ENCODE measurements around the gene MFSD6.

The MFSD6 gene

GRCh38 chr2:190440113-190440512 lies 32.0 kb downstream of the MFSD6 start:
- DNase-seq (ENCODE audit: low read depth in 2 of 2): no peak

DNA sequence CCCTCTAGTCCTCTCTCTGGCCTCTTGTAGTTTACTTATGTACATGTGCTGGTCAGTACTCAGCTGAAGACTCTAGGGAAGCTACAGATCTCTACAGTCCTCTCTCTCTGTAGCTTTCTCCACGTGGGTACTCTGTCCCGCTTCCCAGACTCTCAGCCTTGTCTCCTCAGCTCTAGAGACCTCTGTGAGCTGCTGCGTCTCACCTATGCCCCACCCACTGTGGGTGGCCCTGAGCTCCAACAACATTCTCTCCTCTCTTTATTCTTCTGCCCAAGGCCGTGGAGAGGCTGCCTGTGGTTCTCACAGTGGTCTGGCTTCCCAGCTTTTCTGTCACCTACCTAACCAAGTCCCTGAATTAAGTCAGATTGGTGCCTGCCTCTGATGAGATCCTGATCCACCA lies 33.4 kb downstream of the MFSD6 start:
- DNase-seq (ENCODE audit: low read depth in 2 of 2): no peak

DNA sequence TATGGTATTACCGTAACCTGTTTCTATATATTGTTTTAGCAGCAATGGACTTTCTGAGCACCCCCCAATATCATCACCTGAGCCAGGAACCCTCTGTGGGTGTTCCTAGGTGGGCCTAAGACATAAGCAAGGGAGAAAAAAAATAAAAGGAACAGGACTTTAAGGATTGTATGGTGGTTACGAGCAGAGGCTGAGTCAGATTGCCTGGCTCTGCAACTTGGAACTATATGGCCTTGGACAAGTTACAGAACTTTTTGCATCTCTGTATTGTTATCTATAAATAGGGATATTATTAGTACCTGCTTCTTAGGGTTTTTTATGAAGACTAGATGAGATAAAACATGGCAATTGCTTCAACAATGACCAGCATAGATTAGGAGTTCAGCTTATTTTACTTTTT lies 34.9 kb downstream of the MFSD6 start:
- no peak for DNase-seq (ENCODE audit: low read depth in 2 of 2)

DNA sequence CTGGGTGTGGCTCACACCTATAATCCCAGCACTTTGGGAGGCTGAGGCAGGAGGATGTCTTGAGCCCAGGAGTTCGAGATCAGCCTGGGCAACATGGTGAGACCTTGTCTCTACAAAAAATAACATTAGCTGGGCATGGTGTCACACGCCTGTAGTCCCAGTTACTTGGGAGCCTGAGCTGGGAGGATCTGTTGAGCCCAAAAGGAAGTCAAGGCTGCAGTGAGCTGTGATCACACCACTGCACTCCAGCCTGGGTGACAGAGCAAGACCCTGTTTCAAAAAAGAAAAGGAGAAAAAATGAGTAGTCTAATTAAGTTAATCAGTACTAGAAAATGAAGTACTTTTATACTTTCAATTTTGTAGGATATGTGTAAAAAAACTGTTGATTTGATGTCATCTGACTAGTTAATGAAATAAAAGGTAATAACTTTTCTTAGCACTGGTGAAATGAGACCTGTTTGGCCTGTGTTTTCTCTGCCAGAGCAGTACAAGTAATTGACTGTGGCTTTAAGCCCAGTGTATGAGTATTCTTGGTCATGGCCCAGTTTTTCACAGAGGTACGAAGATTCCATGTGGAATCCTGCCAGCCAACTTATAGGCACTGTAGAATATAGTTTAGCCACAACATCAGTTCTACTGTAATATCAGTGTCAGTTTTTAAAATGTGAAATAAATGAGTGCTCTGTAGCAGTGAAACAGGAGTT lies 35.8 kb downstream of the MFSD6 start:
- no peak for DNase-seq (ENCODE audit: low read depth in 2 of 2)

- no peak for DNase-seq (ENCODE audit: low read depth in 2 of 2)
Measured at GRCh38 chr2:190444976-190445375, 36.8 kb downstream of the MFSD6 start.

DNA sequence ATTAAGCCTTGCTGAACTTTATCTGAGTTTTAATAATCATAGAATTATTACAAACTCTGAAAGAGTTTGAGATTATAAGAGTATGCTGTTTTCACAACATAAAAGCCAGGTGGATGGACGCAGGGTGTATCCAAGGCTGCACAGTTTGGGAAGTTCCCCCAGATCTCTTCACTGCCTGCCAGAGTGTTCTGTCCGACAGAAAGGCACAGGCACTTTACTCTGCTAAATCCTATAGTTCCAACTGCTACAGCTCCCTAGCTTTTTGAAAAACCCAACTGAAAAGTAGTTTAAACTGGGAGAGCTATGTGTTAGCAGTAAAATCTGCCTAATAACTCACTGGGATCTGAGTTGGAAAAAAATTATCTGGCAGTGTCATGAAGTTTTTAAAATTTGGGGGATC lies 38.0 kb downstream of the MFSD6 start:
- DNase-seq (ENCODE audit: low read depth in 2 of 2): no peak

- DNase-seq (ENCODE audit: low read depth in 2 of 2): no peak
Measured at GRCh38 chr2:190446750-190447516, 38.8 kb downstream of the MFSD6 start.

- no peak for DNase-seq (ENCODE audit: low read depth in 2 of 2)
Measured at GRCh38 chr2:190447766-190448165, 39.6 kb downstream of the MFSD6 start.

- DNase-seq (ENCODE audit: low read depth in 2 of 2): no peak
Measured at GRCh38 chr2:190449925-190450324, 41.8 kb downstream of the MFSD6 start.

- DNase-seq (ENCODE audit: low read depth in 2 of 2): no peak
Measured at GRCh38 chr2:190450363-190450762, 42.2 kb downstream of the MFSD6 start.

- no peak for DNase-seq (ENCODE audit: low read depth in 2 of 2)
Measured at GRCh38 chr2:190451561-190452176, 43.5 kb downstream of the MFSD6 start.

GRCh38 chr2:190452433-190452832 lies 44.3 kb downstream of the MFSD6 start:
- DNase-seq (ENCODE audit: low read depth in 2 of 2): no peak

DNA sequence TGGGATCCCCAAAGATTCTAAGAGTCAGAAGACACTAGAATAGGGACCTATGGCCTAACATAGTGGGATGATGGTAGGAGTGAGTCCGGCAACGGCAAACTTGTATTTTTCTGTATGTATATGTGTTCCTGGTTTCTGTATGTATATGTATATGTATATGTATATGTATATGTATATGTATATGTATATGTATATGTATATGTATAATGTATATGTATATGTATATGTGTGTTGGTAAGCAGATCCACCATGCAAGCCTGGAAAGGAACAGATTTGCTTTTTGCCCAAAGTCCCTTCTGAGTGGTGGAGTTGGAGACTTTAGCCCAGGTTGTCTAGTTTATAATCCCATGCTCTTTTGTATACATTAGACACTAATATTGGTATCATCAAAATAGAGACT lies 46.6 kb downstream of the MFSD6 start:
- no peak for DNase-seq (ENCODE audit: low read depth in 2 of 2)

DNA sequence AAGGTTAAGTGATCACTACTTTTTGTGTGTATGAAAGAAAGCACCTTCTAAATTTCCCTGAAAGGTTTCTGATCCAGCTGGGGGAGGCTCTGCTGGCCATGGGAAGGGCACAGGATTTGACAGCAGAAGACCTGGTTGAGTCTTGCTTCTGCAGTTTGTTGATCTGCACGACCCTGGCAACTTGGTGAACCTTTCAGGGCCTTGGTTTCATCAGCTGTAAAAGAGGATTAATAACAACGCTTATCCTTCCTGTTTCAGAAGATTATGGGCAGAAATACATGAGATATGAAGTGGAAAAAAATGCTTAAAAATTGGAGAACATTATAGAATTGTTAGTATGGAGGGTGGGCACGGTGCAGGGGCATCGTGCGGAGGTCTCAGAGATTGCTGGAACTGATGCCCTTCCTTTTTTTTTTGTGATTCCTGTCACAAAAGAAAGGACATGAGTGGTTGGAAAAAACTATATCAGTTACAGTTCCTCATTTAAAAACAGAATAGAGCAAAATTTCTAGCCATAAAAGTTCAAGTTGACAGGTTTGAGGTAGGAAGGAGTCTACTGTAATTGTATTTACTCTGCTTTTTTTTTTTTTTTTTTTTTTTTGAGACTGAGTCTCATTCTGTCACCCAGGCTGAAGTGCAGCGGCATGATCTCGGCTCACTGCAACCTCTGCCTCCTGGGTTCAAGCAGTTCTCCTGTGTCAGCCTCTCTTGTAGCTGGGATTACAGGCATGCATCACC lies 47.4 kb downstream of the MFSD6 start:
- DNase-seq (ENCODE audit: low read depth in 2 of 2): no peak

DNA sequence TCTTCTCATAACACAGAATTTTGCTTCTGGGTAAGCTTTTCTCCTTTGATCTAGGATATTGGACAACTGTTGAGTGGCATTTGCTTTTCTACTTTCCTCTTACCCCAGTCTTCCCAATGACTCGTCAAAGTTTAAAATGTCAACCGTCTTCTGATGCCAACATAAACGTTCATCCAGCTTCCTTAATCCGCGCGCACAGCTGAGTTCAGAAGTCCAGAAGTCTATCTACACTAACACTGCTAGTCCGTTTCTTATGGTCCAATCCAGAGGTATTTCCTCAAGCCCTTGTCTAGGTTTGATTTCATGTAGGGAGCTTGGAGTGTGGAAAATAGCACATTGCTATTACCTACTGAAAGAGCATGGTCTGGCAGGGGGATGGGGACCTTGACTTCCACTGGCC lies 48.7 kb downstream of the MFSD6 start:
- DNase-seq (ENCODE audit: low read depth in 2 of 2): no peak

DNA sequence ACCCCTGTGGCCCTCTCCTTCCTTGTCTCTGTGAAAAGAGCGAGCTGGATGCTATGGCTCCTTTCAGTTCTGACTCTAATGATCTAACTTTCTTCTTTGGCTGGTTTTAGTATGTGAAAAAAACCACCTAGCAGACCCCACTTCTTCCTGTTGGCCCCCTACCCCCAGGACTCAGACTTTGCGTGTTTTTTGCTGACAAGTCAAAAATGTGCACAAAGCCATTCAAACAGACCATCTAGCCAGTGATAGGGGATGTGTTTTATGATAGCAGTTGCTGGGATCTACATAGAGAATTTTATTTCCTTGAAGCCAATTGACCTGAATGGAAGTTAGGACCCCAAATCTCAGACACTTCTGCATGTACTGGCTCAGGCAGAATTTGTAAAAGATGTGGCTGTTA lies 49.1 kb downstream of the MFSD6 start:
- no peak for DNase-seq (ENCODE audit: low read depth in 2 of 2)

DNA sequence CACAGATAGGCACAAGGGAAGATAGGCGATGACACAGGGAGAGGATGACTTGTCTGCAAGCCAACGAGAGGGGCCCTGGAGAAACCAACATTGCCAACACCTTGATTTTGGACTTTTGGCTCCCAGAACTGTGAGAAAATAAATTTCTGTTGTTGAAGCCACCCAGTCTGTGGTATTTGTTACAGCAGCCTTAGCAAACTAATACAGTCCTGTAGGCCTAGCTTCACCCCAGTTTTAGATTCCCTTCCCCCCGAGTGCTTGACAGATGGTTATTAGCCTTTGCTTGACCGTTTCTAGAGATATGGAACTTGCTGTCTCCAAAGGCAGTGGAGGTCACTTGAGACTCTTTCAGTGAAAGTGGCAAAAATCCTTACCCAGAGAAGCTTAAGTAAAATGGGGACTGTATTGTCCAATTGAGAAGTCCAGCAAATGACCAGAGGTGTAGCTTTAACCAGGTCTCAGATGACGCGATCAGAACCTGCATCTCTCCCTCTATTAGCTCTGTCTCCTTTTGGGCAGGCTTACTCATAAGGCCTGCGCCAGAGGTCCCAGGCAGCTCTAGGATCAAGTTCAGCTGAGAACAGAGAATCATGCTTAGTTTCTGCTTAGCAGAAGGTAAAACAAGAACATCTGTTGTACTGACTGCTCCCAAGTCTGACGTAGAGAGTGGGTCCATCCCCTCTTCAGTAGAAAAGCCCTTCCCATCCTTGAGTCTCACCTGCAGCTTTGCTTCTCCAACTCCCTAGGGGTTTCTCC lies 50.4 kb downstream of the MFSD6 start:
- DNase-seq (ENCODE audit: low read depth in 2 of 2): no peak

DNA sequence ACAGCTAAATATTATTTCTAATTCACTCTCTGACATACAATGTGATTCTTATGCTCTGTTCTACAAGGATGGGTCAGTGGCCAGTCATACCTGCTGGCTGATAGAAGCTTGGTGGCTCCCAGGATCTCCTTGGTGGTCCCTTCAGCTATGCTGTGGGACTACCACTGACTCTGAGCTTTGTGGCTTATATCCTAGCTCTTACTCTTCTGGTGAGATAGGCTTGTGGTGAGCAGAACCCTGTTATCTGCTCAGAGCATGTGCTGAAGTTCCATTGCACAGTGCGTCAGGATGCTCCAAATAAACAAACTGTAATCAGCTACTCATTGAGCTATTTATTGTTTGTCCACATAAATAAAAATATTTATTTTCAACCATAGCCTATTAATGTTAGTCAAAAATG lies 51.7 kb downstream of the MFSD6 start:
- no peak for DNase-seq (ENCODE audit: low read depth in 2 of 2)

- no peak for DNase-seq (ENCODE audit: low read depth in 2 of 2)
Measured at GRCh38 chr2:190460487-190460886, 52.3 kb downstream of the MFSD6 start.

DNA sequence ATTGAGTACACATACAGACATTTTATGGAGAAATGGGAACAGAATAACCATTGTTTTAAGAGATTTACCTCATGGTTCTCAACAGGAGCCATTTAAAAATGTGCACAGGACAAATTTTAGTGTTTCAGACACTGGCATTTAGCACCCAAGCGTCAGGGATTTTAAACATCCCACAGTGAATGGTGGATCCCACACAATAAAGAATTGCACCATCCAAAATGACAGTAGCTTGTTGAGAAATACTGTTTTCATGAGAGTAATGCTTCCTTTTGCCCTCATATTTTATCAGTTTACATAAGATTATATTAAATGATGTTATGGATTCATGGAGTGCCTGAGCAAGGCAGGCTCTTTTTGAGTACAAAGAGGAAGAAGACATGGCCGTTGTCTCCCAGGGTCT lies 54.0 kb downstream of the MFSD6 start:
- no peak for DNase-seq (ENCODE audit: low read depth in 2 of 2)

DNA sequence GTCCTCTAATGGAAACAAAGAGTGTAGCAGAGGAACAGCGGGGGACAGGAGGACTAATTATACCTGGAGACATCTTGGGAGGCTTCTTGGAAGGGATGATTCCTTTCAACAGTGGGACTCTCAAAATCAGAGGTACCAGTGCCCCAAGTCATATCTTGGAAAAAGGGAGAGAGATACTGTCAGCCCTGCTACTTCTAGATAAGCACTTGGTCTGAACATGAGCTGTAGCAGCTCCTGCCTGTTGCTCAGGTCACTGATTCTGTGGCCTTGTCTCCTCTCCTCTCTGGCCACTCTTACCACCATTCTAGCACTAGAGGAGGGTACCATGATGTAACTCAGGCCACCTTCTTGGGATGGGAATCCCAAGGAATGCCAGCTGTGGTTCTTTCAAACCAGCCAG lies 54.5 kb downstream of the MFSD6 start:
- no peak for DNase-seq (ENCODE audit: low read depth in 2 of 2)

DNA sequence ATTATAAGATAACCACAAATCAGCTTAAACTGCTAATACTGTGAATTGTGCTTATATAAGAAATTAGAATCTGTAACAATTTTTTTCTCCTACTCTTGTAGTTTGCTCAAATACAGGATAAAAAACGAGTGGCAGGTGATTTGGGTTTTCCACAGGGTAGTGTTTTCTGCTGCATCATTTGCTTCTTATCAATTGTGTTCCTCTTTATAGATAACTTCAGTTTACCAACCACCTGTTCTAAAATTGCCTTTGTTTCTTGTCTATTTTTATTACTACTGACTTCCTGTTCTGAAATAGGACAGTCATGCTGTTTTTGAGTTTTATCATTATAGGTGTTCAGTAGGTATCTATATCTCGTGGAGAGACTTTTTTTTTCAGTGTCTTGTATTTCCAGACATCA lies 56.9 kb downstream of the MFSD6 start:
- DNase-seq (ENCODE audit: low read depth in 2 of 2): no peak
